Panc1 (cell line): ENCODE results near the gene RLIM. TPM values are rescaled to one million over a fixed set of nuclear protein-coding genes. Genes with fewer than 3 reads are reported as not detected.

Experiments
- ATAC-seq: fragments of 200-7000 bp; cut with Tn5 transposase; 2 replicates; pipeline ENCODE4 v1.9.1; 2020; ENCODE audit warnings: mild to moderate bottlenecking, moderate library complexity
- BruUV-seq: library from RNA; stranded (reverse); fragments of 400-500 nt; replicated peaks from 2 replicates; lab custom pipeline; 2021; lab: Mats Ljungman, UMichigan
- CTCF ChIA-PET: fragments of 300-600 bp; sonication (Branson Sonifier 250); formaldehyde crosslinking; loops from one replicate; lab custom pipeline; 2022; ENCODE audit warnings: antibody characterized with exemption; lab: Charles Lee
- POLR2A ChIA-PET: fragments of 300-600 bp; sonication (Branson Sonifier 250); formaldehyde crosslinking; loops from one replicate; lab custom pipeline; 2022; ENCODE audit warnings: antibody characterized with exemption; lab: Charles Lee
- DNase-seq: peaks from one replicate; pipeline ENCODE4 v3.0.0-alpha.2; 2010; ENCODE audit warnings: low read depth, low spot score
- H3K27ac ChIP-seq: 2 replicates; pipeline ENCODE4 v1.5.1; 2011; ENCODE audit warnings: mild to moderate bottlenecking, low read length, inconsistent platforms
- H3K27me3 ChIP-seq: fragments of 200-500 bp; sonication (Bioruptor generic); 2 replicates; pipeline ENCODE4 v1.6.0; 2014; ENCODE audit warnings: low read length, inconsistent platforms; ENCODE audit not compliant: control insufficient read depth, insufficient read depth
- H3K36me3 ChIP-seq: fragments of 200-500 bp; sonication (Bioruptor generic); 2 replicates; pipeline ENCODE4 v1.5.1; 2014; ENCODE audit warnings: inconsistent platforms, mild to moderate bottlenecking, low read length, moderate library complexity; ENCODE audit not compliant: control insufficient read depth, insufficient read depth
- H3K4me1 ChIP-seq: 2 replicates; pipeline ENCODE4 v1.5.1; 2011; ENCODE audit warnings: inconsistent platforms, mild to moderate bottlenecking, low read length, moderate library complexity; ENCODE audit not compliant: control insufficient read depth, insufficient read depth
- H3K4me3 ChIP-seq, 2 experiments: 2 replicates each; pipeline ENCODE4 v1.5.1; 2011 to 2012; ENCODE audit warnings: low read depth in 2 of 2, low read length in 2 of 2, mild to moderate bottlenecking in 2 of 2, inconsistent platforms in 1 of 2, moderate library complexity in 1 of 2
- H3K9me3 ChIP-seq: fragments of 200-500 bp; sonication (Bioruptor generic); 2 replicates; pipeline ENCODE4 v1.5.1; 2014; ENCODE audit warnings: low read depth, mild to moderate bottlenecking, inconsistent platforms, low read length, moderate library complexity; ENCODE audit not compliant: control insufficient read depth, insufficient read depth
- POLR2AphosphoS5 ChIP-seq: IDR thresholded peaks from 2 replicates; pipeline ENCODE4 v1.6.1; 2012; ENCODE audit warnings: mild to moderate bottlenecking, low read depth, low read length, moderate library complexity
- SIN3A ChIP-seq: IDR thresholded peaks from 2 replicates; pipeline ENCODE4 v1.6.1; 2012; ENCODE audit warnings: low read depth, mild to moderate bottlenecking, low read length, moderate library complexity, borderline replicate concordance; ENCODE audit not compliant: insufficient read depth
- TCF7L2 ChIP-seq: IDR thresholded peaks from 2 replicates; pipeline ENCODE4 v1.6.1; 2011; ENCODE audit warnings: mild to moderate bottlenecking, low read depth, low read length, inconsistent platforms
- in situ Hi-C: cut with HindIII; loops from 2 replicates; pipeline ENCODE4 v1.10.0; 2016; ENCODE audit warnings: low sequenced_read_pairs, low pct_unique_long_range_greater_than_20kb
- intact Hi-C: fragments of 100-400 bp; cut with micrococcal nuclease; formaldehyde crosslinking; loops from one replicate; pipeline ENCODE4 v1.10.0; 2022; ENCODE audit not compliant: unreplicated experiment
- total RNA-seq: library from RNA; stranded (reverse); gene quantifications from one replicate; pipeline ENCODE4 v1.2.1, GENCODE V29; 2021; ENCODE audit not compliant: unreplicated experiment
- TF ChIP-seq, protein P1 (sequence below): fragments of 450-650 bp; IDR thresholded peaks from 2 replicates; pipeline ENCODE4 v1.5.1; 2017; ENCODE audit warnings: mild to moderate bottlenecking
- TF ChIP-seq, protein P2 (sequence below), 2 experiments: IDR thresholded peaks; 2 replicates each; pipeline ENCODE4 v1.6.1; 2011 to 2012; ENCODE audit warnings: low read depth in 2 of 2, control low read depth in 1 of 2, low read length in 1 of 2, mild to moderate bottlenecking in 1 of 2, moderate library complexity in 1 of 2; ENCODE audit not compliant: insufficient read depth in 1 of 2

The RLIM gene
- total RNA-seq, 1 experiment from 2014 or later = 50.6 TPM

GRCh38 chrX:74579597-74580198 is 34.7 kb downstream of the RLIM start:
- TF ChIP-seq TCF7L2 (no peak), SIN3A (no peak), POLR2AphosphoS5 (no peak)
- TF ChIP-seq, protein P1, sequence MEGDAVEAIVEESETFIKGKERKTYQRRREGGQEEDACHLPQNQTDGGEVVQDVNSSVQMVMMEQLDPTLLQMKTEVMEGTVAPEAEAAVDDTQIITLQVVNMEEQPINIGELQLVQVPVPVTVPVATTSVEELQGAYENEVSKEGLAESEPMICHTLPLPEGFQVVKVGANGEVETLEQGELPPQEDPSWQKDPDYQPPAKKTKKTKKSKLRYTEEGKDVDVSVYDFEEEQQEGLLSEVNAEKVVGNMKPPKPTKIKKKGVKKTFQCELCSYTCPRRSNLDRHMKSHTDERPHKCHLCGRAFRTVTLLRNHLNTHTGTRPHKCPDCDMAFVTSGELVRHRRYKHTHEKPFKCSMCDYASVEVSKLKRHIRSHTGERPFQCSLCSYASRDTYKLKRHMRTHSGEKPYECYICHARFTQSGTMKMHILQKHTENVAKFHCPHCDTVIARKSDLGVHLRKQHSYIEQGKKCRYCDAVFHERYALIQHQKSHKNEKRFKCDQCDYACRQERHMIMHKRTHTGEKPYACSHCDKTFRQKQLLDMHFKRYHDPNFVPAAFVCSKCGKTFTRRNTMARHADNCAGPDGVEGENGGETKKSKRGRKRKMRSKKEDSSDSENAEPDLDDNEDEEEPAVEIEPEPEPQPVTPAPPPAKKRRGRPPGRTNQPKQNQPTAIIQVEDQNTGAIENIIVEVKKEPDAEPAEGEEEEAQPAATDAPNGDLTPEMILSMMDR = no peak
- TF ChIP-seq, protein P2, sequence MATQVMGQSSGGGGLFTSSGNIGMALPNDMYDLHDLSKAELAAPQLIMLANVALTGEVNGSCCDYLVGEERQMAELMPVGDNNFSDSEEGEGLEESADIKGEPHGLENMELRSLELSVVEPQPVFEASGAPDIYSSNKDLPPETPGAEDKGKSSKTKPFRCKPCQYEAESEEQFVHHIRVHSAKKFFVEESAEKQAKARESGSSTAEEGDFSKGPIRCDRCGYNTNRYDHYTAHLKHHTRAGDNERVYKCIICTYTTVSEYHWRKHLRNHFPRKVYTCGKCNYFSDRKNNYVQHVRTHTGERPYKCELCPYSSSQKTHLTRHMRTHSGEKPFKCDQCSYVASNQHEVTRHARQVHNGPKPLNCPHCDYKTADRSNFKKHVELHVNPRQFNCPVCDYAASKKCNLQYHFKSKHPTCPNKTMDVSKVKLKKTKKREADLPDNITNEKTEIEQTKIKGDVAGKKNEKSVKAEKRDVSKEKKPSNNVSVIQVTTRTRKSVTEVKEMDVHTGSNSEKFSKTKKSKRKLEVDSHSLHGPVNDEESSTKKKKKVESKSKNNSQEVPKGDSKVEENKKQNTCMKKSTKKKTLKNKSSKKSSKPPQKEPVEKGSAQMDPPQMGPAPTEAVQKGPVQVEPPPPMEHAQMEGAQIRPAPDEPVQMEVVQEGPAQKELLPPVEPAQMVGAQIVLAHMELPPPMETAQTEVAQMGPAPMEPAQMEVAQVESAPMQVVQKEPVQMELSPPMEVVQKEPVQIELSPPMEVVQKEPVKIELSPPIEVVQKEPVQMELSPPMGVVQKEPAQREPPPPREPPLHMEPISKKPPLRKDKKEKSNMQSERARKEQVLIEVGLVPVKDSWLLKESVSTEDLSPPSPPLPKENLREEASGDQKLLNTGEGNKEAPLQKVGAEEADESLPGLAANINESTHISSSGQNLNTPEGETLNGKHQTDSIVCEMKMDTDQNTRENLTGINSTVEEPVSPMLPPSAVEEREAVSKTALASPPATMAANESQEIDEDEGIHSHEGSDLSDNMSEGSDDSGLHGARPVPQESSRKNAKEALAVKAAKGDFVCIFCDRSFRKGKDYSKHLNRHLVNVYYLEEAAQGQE (IDR thresholded peaks at IDR 0.05; ENCODE audit: insufficient read depth in 1 of 2, low read depth in 2 of 2, low read length in 1 of 2) = no peak
- POLR2A ChIA-PET = interaction anchor here (0.6 kb wide), 1 partner anchor 1393 kb away, joined by 4 read pairs; no protein-coding TSS in a partner anchor
- no peaks in the 10 kb centered on the region for H3K4me1 ChIP-seq
- BruUV-seq = TSS peak; percentile 10
- intact Hi-C loops (no loop called here), in situ Hi-C loops (no loop called here)
- no peaks in the 10 kb centered on the region for H3K27me3 ChIP-seq
- DNase-seq (no peak), ATAC-seq (no peak)
- no peak overlapping the region for H3K4me3 ChIP-seq
- no peaks in the 10 kb centered on the region for H3K9me3 ChIP-seq
- H3K27ac ChIP-seq = no peak overlapping the region
- no peaks in the 10 kb centered on the region for H3K36me3 ChIP-seq
- CTCF ChIA-PET = no interaction called here

DNA sequence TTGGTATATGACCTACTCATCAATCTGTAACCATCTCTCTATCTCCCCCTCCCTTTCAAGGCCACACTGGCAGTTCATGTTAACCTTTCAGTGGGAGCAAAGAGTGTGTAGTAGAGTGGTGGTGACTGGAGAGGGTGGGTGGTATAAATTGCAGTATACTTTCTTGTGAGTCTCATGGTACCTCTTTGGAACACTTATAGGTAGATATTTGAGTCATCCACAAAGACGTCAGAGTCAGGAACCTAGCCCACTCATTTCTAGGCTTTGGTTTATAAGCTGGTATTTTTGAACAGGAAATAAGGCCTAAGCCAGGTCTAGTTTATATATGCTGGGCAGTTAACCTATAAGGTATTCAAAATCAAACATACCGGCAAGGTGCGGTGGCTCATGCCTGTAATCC is 36.3 kb downstream of the RLIM start:
- H3K36me3 ChIP-seq = no peaks in the 10 kb centered on the region
- no peak overlapping the region for H3K27ac ChIP-seq
- ChIA-PET POLR2A (no interaction called here), CTCF (no interaction called here)
- ATAC-seq (no peak), DNase-seq (no peak)
- TF ChIP-seq POLR2AphosphoS5 (no peak), TCF7L2 (no peak), SIN3A (no peak)
- TF ChIP-seq, protein P2 (IDR thresholded peaks at IDR 0.05; ENCODE audit: insufficient read depth in 1 of 2, low read depth in 2 of 2, low read length in 1 of 2) = no peak
- TF ChIP-seq, protein P1 = no peak
- intact Hi-C loops = no loop called here
- BruUV-seq = no TSS peak
- in situ Hi-C loops = no loop called here
- H3K9me3 ChIP-seq = no peaks in the 10 kb centered on the region
- H3K4me3 ChIP-seq = no peak overlapping the region
- H3K4me1 ChIP-seq = no peaks in the 10 kb centered on the region
- no peaks in the 10 kb centered on the region for H3K27me3 ChIP-seq
